HFFc6 (cell line): ENCODE data around the gene COX17. TPM values are rescaled to one million over a fixed set of nuclear protein-coding genes. Genes with fewer than 3 reads are reported as not detected.

Experiments
- DNase-seq: peaks from one replicate; pipeline ENCODE4 v3.0.0-alpha.2; 2018
- H3K27ac Mint-ChIP-seq: 2 replicates; pipeline ENCODE4 v1.8.0; 2020; ENCODE audit warnings: mild to moderate bottlenecking, mixed read lengths
- H3K27me3 Mint-ChIP-seq: 2 replicates; pipeline ENCODE4 v1.8.0; 2021; ENCODE audit warnings: mild to moderate bottlenecking, moderate library complexity, mixed read lengths; ENCODE audit not compliant: insufficient read depth
- H3K36me3 Mint-ChIP-seq: 2 replicates; pipeline ENCODE4 v1.8.0; 2021; ENCODE audit warnings: low read depth, mixed read lengths
- H3K4me1 Mint-ChIP-seq: 2 replicates; pipeline ENCODE4 v1.8.0; 2020; ENCODE audit warnings: low read depth, mixed read lengths
- H3K4me3 Mint-ChIP-seq: 2 replicates; pipeline ENCODE4 v1.8.0; 2020; ENCODE audit warnings: mild to moderate bottlenecking, moderate library complexity, mixed read lengths
- H3K9me3 Mint-ChIP-seq: 2 replicates; pipeline ENCODE4 v1.8.0; 2020; ENCODE audit warnings: mild to moderate bottlenecking, mixed read lengths
- CTCF ChIP-seq: fragments of 200-600 bp; sonication (generic); IDR thresholded peaks from 2 replicates; pipeline ENCODE4 v1.5.0; 2021; ENCODE audit warnings: antibody characterized with exemption, mild to moderate bottlenecking
- total RNA-seq, 6 experiments: library from RNA; stranded (reverse); fragmentation: NEBNext Ultra II Directional; extraction: Animal tissue kit (Norgen Biotek cat#: 25700); gene quantifications; 2 replicates in 1 of 6; 3 replicates in 5 of 6; pipeline ENCODE4 v1.2.3, GENCODE V29; 2021

COX17 gene
- total RNA-seq, 6 experiments from 2014 or later: 28.9 to 41.0 (median 35.2) TPM

GRCh38 chr3:119677641-119677934, 382 bp upstream of the COX17 start:
- Mint-ChIP-seq H3K4me1 (peaks cover 28% of the 10 kb centered on the region), H3K27me3 (peaks cover 2% of the 10 kb centered on the region; the same call in 1 of the 2 replicates), H3K27ac (peak overlapping the region; percentile 94), H3K9me3 (no peaks in the 10 kb centered on the region), H3K36me3 (peaks cover 4% of the 10 kb centered on the region; the same call in 1 of the 2 replicates), H3K4me3 (peak overlapping the region; percentile 97)
- TF ChIP-seq CTCF: no peak
- no peak for DNase-seq

GRCh38 chr3:119676020-119676419, 1.2 kb downstream of the COX17 start:
- Mint-ChIP-seq H3K4me1 (peaks cover 28% of the 10 kb centered on the region), H3K36me3 (peaks cover 9% of the 10 kb centered on the region; the same call in 1 of the 2 replicates), H3K27ac (peak overlapping the region; percentile 94), H3K9me3 (no peaks in the 10 kb centered on the region), H3K27me3 (peaks cover 2% of the 10 kb centered on the region; the same call in 1 of the 2 replicates), H3K4me3 (peak overlapping the region; percentile 97)
- TF ChIP-seq CTCF: no peak
- DNase-seq: no peak

- Mint-ChIP-seq H3K27ac (peak overlapping the region; percentile 94), H3K9me3 (no peaks in the 10 kb centered on the region), H3K4me1 (peaks cover 28% of the 10 kb centered on the region), H3K36me3 (peaks cover 10% of the 10 kb centered on the region; the same call in 1 of the 2 replicates), H3K4me3 (peak overlapping the region; percentile 97), H3K27me3 (peaks cover 2% of the 10 kb centered on the region; the same call in 1 of the 2 replicates)
- TF ChIP-seq CTCF: no peak
- no peak for DNase-seq
These were observed 1.9 kb downstream of the COX17 start for GRCh38 chr3:119675188-119675874.

- no peak for DNase-seq
- Mint-ChIP-seq H3K36me3 (peaks cover 10% of the 10 kb centered on the region; the same call in 1 of the 2 replicates), H3K27me3 (peaks cover 2% of the 10 kb centered on the region; the same call in 1 of the 2 replicates), H3K27ac (no peak overlapping the region), H3K4me3 (no peak overlapping the region), H3K9me3 (no peaks in the 10 kb centered on the region), H3K4me1 (peaks cover 39% of the 10 kb centered on the region)
- TF ChIP-seq CTCF: no peak
These were observed 3.3 kb downstream of the COX17 start for GRCh38 chr3:119673875-119674274.

- Mint-ChIP-seq H3K4me1 (peaks cover 37% of the 10 kb centered on the region), H3K36me3 (peaks cover 10% of the 10 kb centered on the region; the same call in 1 of the 2 replicates), H3K27ac (no peak overlapping the region), H3K4me3 (no peak overlapping the region), H3K9me3 (no peaks in the 10 kb centered on the region), H3K27me3 (peaks cover 2% of the 10 kb centered on the region; the same call in 1 of the 2 replicates)
- no peak for DNase-seq
- no peak for TF ChIP-seq CTCF
These were observed 4.4 kb downstream of the COX17 start for GRCh38 chr3:119672776-119673175.
